NOMO-1 (cell line): ENCODE data around the gene ZNF638.

Source experiments
- DNase-seq, 2 experiments: peaks; one replicate each; lab custom pipeline; 2025; ENCODE audit not compliant: unreplicated experiment in 2 of 2; lab: John Stamatoyannopoulos, UW

ZNF638 gene

GRCh38 chr2:71454221-71455010 is 122.8 kb downstream of the ZNF638 start:
- DNase-seq, result peak; percentile 17 to 22

GRCh38 chr2:71455011-71455740 is 123.6 kb downstream of the ZNF638 start:
- no peak for DNase-seq

- no peak for DNase-seq
Measured at GRCh38 chr2:71455741-71456569, 124.4 kb downstream of the ZNF638 start.

- DNase-seq, result no peak
Measured at GRCh38 chr2:71456617-71457016, 125.0 kb downstream of the ZNF638 start.

- DNase-seq, result no peak
Measured at GRCh38 chr2:71457123-71457915, 125.7 kb downstream of the ZNF638 start.

- DNase-seq, result no peak
Measured at GRCh38 chr2:71457923-71458322, 126.3 kb downstream of the ZNF638 start.

GRCh38 chr2:71458413-71459083 is 127.0 kb downstream of the ZNF638 start:
- DNase-seq, result no peak

- DNase-seq, result no peak
Measured at GRCh38 chr2:71459084-71459431, 127.5 kb downstream of the ZNF638 start.

GRCh38 chr2:71460056-71460455 is 128.5 kb downstream of the ZNF638 start:
- DNase-seq, result no peak

GRCh38 chr2:71460595-71461303 is 129.2 kb downstream of the ZNF638 start:
- no peak for DNase-seq

GRCh38 chr2:71461304-71461671 is 129.7 kb downstream of the ZNF638 start:
- no peak for DNase-seq

GRCh38 chr2:71462056-71462605 is 130.5 kb downstream of the ZNF638 start:
- no peak for DNase-seq

- no peak for DNase-seq
Measured at GRCh38 chr2:71462641-71463341, 131.2 kb downstream of the ZNF638 start.

GRCh38 chr2:71463342-71463654 is 131.7 kb downstream of the ZNF638 start:
- DNase-seq, result no peak

- DNase-seq, result no peak
Measured at GRCh38 chr2:71464389-71464788, 132.8 kb downstream of the ZNF638 start.

GRCh38 chr2:71465356-71465755 is 133.8 kb downstream of the ZNF638 start:
- no peak for DNase-seq

- DNase-seq, result no peak
Measured at GRCh38 chr2:71465961-71466300, 134.3 kb downstream of the ZNF638 start.

- no peak for DNase-seq
Measured at GRCh38 chr2:71466301-71467179, 135.0 kb downstream of the ZNF638 start.
